Measurements from ENCODE around the gene WDR6.

Gene WDR6

GRCh38 chr3:49058011-49058410, 50.8 kb downstream of the WDR6 start:
- DNase-seq (ENCODE audit: insufficient read length, low spot score) (no peak), FAIRE-seq (no peak)
- no peak for TF ChIP-seq CTCF (IDR thresholded peaks at IDR 0.05; ENCODE audit: insufficient read depth, missing control alignments)

Measured in D721Med (cell line).